ENCODE results near the gene TPST2.

GRCh38 chr22:26547837-26548236 lies 42.1 kb downstream of the TPST2 start:
- no peak for TF ChIP-seq ZNF274 (IDR thresholded peaks at IDR 0.05; ENCODE audit: low read depth, low read length)
- no peak for TF ChIP-seq SUZ12 (IDR thresholded peaks at IDR 0.05; ENCODE audit: extremely low read depth, insufficient read depth, insufficient read length)
